Lower leg skin (tissue), 4 donors: ENCODE data around the gene PTPRN2. TPM values are rescaled to one million over a fixed set of nuclear protein-coding genes. Genes with fewer than 3 reads are reported as not detected.

Source experiments
- DNase-seq, 2 donors: peaks; one replicate each; pipeline ENCODE4 v3.0.0-alpha.2; 2019; ENCODE audit warnings: low spot score in 2 of 2
- H3K4me3 ChIP-seq: fragments of 200-600 bp; sonication (generic); 2 replicates; pipeline ENCODE4 v1.5.1; 2017; ENCODE audit warnings: mild to moderate bottlenecking, low read depth; ENCODE audit not compliant: poor library complexity, severe bottlenecking
- POLR2A ChIP-seq, 2 donors: fragments of 450-650 bp; IDR thresholded peaks; one replicate each; pipeline ENCODE4 v1.6.1; 2016 to 2017; ENCODE audit warnings: antibody characterized with exemption in 2 of 2, mild to moderate bottlenecking in 1 of 2, moderate library complexity in 1 of 2
- WGBS, 2 donors: methylation state at CpG; one replicate each; pipeline ENCODE4 v1.1.5; 2018; 5-methylcytosine and 5-hydroxymethylcytosine counted together
- intact Hi-C: fragments of 100-400 bp; cut with DNase I; formaldehyde crosslinking; loops from one replicate; pipeline ENCODE4 v1.15.0; 2023; ENCODE audit warnings: low total_unique reads
- total RNA-seq, 4 donors: library from RNA; depleted of rRNA; stranded (reverse); fragments of >200 nt; gene quantifications; one replicate each; pipeline ENCODE4 v1.1.0, GENCODE V29; 2016
- TF ChIP-seq, protein P1 (sequence below), 3 donors: fragments of 450-650 bp; IDR thresholded peaks; one replicate each; pipeline ENCODE4 v1.5.1; 2016; ENCODE audit warnings: antibody characterized with exemption in 3 of 3, mild to moderate bottlenecking in 3 of 3, moderate library complexity in 2 of 3

The PTPRN2 gene
- total RNA-seq, 4 donors from 2014 or later = 0.11 to 1.6 (median 0.92) TPM

DNA sequence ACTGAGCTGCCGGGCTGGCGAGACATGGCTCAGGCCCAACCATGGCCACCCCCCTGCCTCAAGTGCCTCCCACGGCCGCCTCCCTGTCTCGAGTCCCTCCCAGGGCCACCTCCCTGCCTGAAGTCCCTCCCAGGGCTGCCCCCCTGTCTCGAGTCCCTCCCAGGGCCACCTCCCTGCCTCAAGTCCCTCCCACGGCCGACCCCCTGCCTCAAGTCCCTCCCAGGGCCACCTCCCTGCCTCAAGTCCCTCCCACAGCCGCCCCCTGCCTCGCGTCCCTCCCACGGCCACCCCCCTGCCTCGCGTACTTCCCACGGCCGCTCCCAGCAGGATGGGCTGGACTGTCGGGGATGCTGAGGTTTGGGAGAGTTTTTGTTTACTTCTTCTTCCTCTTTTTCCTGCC, 462.5 kb downstream of the PTPRN2 start:
- peak in 1 of 2 donors; percentile 58 for DNase-seq

DNA sequence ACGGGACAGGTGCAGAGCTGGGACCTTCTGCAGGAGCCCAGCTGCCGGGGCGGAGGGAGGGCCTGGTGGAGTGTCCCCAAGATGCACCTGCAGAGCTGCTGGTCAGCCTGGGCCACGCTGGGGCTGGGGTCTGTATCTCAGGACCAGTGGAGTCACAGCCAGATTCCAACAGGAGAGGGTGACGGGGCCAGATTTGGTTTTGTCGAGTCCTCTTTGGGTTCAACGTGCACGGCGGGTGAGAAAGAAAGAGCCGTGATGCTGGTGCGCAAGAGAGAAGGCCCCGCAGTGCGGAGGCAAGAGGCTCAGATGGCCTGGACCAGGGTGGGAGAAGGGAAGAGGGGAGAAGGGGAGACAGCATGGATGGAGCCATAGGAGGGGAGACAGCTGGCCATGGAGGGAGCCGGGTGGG, 462.9 kb downstream of the PTPRN2 start:
- H3K4me3 ChIP-seq = no peak overlapping the region
- intact Hi-C loops = no loop called here
- peak in 1 of 2 donors; percentile 71 for DNase-seq
- WGBS, 2 donors = 88 to 89% methylated on average over 14 of the region's 14 CpGs
- TF ChIP-seq, protein P1, sequence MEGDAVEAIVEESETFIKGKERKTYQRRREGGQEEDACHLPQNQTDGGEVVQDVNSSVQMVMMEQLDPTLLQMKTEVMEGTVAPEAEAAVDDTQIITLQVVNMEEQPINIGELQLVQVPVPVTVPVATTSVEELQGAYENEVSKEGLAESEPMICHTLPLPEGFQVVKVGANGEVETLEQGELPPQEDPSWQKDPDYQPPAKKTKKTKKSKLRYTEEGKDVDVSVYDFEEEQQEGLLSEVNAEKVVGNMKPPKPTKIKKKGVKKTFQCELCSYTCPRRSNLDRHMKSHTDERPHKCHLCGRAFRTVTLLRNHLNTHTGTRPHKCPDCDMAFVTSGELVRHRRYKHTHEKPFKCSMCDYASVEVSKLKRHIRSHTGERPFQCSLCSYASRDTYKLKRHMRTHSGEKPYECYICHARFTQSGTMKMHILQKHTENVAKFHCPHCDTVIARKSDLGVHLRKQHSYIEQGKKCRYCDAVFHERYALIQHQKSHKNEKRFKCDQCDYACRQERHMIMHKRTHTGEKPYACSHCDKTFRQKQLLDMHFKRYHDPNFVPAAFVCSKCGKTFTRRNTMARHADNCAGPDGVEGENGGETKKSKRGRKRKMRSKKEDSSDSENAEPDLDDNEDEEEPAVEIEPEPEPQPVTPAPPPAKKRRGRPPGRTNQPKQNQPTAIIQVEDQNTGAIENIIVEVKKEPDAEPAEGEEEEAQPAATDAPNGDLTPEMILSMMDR (IDR thresholded peaks at IDR 0.05) = no peak
- no peak for TF ChIP-seq POLR2A (IDR thresholded peaks at IDR 0.05)

More for the DNA sequence above, 462.5 kb downstream of the PTPRN2 start:
- H3K4me3 ChIP-seq = no peak overlapping the region
- 89 to 90% methylated on average over 17 of the region's 17 CpGs for WGBS, 2 donors
- TF ChIP-seq POLR2A (IDR thresholded peaks at IDR 0.05) = no peak
- TF ChIP-seq, protein P1 (IDR thresholded peaks at IDR 0.05) = no peak
- intact Hi-C loops = no loop called here

DNA sequence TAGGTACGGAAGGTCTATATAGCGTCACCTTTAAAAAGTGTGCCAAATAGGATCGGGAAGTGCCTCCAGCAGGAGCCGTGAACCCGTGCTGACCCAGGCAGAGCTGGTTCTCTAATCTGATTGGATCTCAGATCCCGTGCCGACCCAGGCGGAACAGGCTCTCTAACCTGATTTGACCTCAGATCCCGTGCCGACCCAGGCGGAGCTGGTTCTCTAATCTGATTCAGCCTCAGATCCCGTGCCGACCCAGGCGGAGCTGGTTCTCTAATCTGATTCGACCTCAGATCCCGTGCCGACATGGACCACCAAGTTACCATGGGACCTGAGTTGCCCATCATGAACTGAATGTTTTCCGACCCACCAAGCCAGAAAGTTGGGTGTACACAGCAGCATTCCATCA, 463.9 kb downstream of the PTPRN2 start:
- no peak overlapping the region for H3K4me3 ChIP-seq
- intact Hi-C loops = no loop called here
- WGBS, 2 donors = 93 to 94% methylated on average over 18 of the region's 18 CpGs
- peak in 1 of 2 donors; percentile 73 for DNase-seq
- no peak for TF ChIP-seq POLR2A (IDR thresholded peaks at IDR 0.05)
- TF ChIP-seq, protein P1 (IDR thresholded peaks at IDR 0.05) = no peak

DNA sequence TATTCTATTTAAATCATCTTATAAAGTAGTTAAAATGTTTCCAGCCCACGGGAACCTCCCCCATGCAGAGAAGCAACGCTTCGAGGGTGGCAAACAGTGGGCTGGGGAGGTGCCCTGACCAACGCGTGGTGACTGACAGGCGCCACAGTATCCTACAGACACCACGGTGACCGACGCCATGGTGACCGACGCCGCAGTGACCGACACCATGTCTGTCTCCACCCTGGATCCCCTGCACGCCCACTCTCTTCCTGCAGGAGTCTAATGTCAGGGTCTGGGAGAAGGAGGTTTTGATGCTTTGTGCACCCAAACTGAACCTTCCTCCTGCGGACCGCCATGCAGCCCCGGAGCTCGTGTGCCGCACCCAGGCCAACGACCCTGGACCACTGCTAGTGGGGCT, 464.4 kb downstream of the PTPRN2 start:
- 92 to 93% methylated on average over 20 of the region's 20 CpGs for WGBS, 2 donors
- no peak overlapping the region for H3K4me3 ChIP-seq
- intact Hi-C loops = no loop called here
- TF ChIP-seq, protein P1 (IDR thresholded peaks at IDR 0.05) = no peak
- TF ChIP-seq POLR2A (IDR thresholded peaks at IDR 0.05) = no peak
- DNase-seq = peak in 1 of 2 donors; percentile 71

DNA sequence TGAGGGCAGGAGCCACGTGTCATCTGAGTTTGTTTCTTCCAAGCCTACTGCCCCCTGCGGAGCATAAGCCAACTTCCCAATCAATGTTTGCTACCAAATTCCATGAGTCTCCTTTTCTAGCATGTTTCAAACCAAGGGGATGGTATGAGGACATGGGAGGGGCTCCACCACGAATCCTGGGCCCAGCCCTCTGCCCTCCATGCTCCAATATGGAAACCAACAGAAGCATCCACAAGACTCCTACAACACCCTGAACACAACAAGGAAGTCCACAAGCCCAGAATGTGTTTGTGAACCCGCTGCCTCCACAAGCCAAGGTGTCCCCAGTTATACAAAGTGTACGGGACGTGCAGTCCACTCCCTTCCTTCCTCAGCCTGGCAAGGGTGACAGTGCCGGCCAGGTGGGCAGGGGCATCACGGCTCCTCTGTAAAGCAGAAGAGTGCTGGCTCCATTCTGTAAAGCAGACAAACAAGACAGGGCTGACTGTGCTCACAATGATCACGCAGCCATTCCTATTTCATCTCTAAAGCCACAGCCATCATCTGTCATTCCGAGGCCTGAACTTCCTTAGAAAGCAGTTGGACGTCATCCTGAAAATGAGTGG, 466.1 kb downstream of the PTPRN2 start:
- no peak overlapping the region for H3K4me3 ChIP-seq
- TF ChIP-seq, protein P1 (IDR thresholded peaks at IDR 0.05) = no peak
- TF ChIP-seq POLR2A (IDR thresholded peaks at IDR 0.05) = no peak
- 76 to 79% methylated on average over 11 of the region's 11 CpGs for WGBS, 2 donors
- DNase-seq = peak in 1 of 2 donors; percentile 50
- intact Hi-C loops = no loop called here

DNA sequence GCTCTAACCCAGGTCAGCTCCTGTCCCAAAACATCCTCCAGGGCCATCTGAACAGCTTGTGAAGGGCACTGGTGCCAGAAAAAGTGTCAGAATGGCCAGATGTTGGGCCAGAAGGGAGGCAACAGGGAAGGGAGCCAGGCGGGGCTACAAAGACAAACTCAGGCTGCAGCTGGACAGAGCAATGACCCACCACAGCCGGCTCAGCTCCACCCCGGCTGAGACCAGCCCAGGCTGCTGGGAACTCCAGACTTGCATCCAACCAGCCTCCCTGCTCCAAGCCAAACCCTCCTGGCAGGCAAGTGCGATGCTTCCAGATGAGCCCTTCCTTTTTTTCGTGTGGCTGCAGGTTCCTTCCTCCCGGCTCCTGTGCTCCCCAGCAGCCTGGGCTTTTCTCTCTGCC, 466.9 kb downstream of the PTPRN2 start:
- intact Hi-C loops = no loop called here
- peak in 1 of 2 donors; percentile 46 for DNase-seq
- 53 to 56% methylated on average over 6 of the region's 6 CpGs for WGBS, 2 donors

More for the DNA sequence above, 466.9 kb downstream of the PTPRN2 start:
- no peak for TF ChIP-seq POLR2A (IDR thresholded peaks at IDR 0.05)
- TF ChIP-seq, protein P1 (IDR thresholded peaks at IDR 0.05) = no peak
- H3K4me3 ChIP-seq = no peak overlapping the region
